ENCODE results near the gene METTL3.
A peak's percentile ranks its signal among the peaks of the same experiment; 100 is the strongest.

METTL3 gene

GRCh38 chr14:21501568-21501967 lies 9.6 kb downstream of the METTL3 start:
- no peak overlapping the region for H3K4me3 ChIP-seq (ENCODE audit: low read length)
- no peak overlapping the region for H2AK5ac ChIP-seq (ENCODE audit: low read length)
- WGBS (ENCODE audit: extremely low coverage, insufficient coverage, low lambda C conversion rate), result no CpG with 5 or more reads among the region's 5 CpGs
- H3K4ac ChIP-seq (ENCODE audit: low read depth, low read length), result no peak overlapping the region
- H2BK5ac ChIP-seq (ENCODE audit: low read length), result no peak overlapping the region
- no peak overlapping the region for H4K5ac ChIP-seq (ENCODE audit: low read length)
- H3K79me2 ChIP-seq (ENCODE audit: control insufficient read depth, insufficient read depth, low read length), result peaks cover 4% of the 10 kb centered on the region
- no peak overlapping the region for H3K9ac ChIP-seq (ENCODE audit: low read length)
- no peak overlapping the region for H3K4me2 ChIP-seq (ENCODE audit: low read length)
- no peak overlapping the region for H3K23ac ChIP-seq (ENCODE audit: low read length)
- no peaks in the 10 kb centered on the region for H3K27me3 ChIP-seq (ENCODE audit: insufficient read depth, low read length, poor library complexity)
- no peaks in the 10 kb centered on the region for H3K4me1 ChIP-seq (ENCODE audit: control insufficient read depth, low read depth, low read length)
- H3K18ac ChIP-seq (ENCODE audit: low read length), result no peak overlapping the region
- no peaks in the 10 kb centered on the region for H3K79me1 ChIP-seq (ENCODE audit: low read length)
- no peak for DNase-seq
- H2BK15ac ChIP-seq (replicated peaks; ENCODE audit: low read depth), result no peak overlapping the region
- no peak overlapping the region for H3K27ac ChIP-seq (ENCODE audit: low read depth, low read length)
- H3K56ac ChIP-seq (ENCODE audit: low read length), result no peak overlapping the region
- peaks cover 11% of the 10 kb centered on the region for H3K36me3 ChIP-seq (ENCODE audit: control insufficient read depth, insufficient read depth, low read length)
- no peak overlapping the region for H4K8ac ChIP-seq (ENCODE audit: low read depth, low read length)
- no peak overlapping the region for H2BK120ac ChIP-seq (ENCODE audit: low read depth, low read length)

GRCh38 chr14:21498540-21499526 lies 12.3 kb downstream of the METTL3 start:
- peak; percentile 81 for DNase-seq
- Histone ChIP-seq H3K56ac (ENCODE audit: low read length) (no peak overlapping the region), H2BK5ac (ENCODE audit: low read length) (no peak overlapping the region), H2AK5ac (ENCODE audit: low read length) (no peak overlapping the region), H3K27me3 (ENCODE audit: insufficient read depth, low read length, poor library complexity) (no peaks in the 10 kb centered on the region), H2BK15ac (replicated peaks; ENCODE audit: low read depth) (no peak overlapping the region), H4K5ac (ENCODE audit: low read length) (no peak overlapping the region), H3K18ac (ENCODE audit: low read length) (no peak overlapping the region), H3K4me2 (ENCODE audit: low read length) (no peak overlapping the region), H3K4me3 (ENCODE audit: low read length) (no peak overlapping the region), H2BK120ac (ENCODE audit: low read depth, low read length) (no peak overlapping the region), H3K36me3 (ENCODE audit: control insufficient read depth, insufficient read depth, low read length) (peaks cover 17% of the 10 kb centered on the region), H3K9ac (ENCODE audit: low read length) (no peak overlapping the region), H3K4me1 (ENCODE audit: control insufficient read depth, low read depth, low read length) (no peaks in the 10 kb centered on the region), H3K27ac (ENCODE audit: low read depth, low read length) (no peak overlapping the region), H3K4ac (ENCODE audit: low read depth, low read length) (no peak overlapping the region), H4K8ac (ENCODE audit: low read depth, low read length) (no peak overlapping the region), H3K23ac (ENCODE audit: low read length) (no peak overlapping the region), H3K79me2 (ENCODE audit: control insufficient read depth, insufficient read depth, low read length) (no peaks in the 10 kb centered on the region), H3K79me1 (ENCODE audit: low read length) (no peaks in the 10 kb centered on the region)
- no CpG with 5 or more reads among the region's 5 CpGs for WGBS (ENCODE audit: extremely low coverage, insufficient coverage, low lambda C conversion rate)

GRCh38 chr14:21496453-21496852 lies 14.7 kb downstream of the METTL3 start:
- Histone ChIP-seq H4K5ac (ENCODE audit: low read length) (no peak overlapping the region), H3K27me3 (ENCODE audit: insufficient read depth, low read length, poor library complexity) (no peaks in the 10 kb centered on the region), H3K4me1 (ENCODE audit: control insufficient read depth, low read depth, low read length) (no peaks in the 10 kb centered on the region), H3K79me1 (ENCODE audit: low read length) (no peaks in the 10 kb centered on the region), H3K4me3 (ENCODE audit: low read length) (no peak overlapping the region), H3K4ac (ENCODE audit: low read depth, low read length) (no peak overlapping the region), H3K9ac (ENCODE audit: low read length) (no peak overlapping the region), H3K4me2 (ENCODE audit: low read length) (no peak overlapping the region), H2AK5ac (ENCODE audit: low read length) (no peak overlapping the region), H3K36me3 (ENCODE audit: control insufficient read depth, insufficient read depth, low read length) (peaks cover 17% of the 10 kb centered on the region), H2BK5ac (ENCODE audit: low read length) (no peak overlapping the region), H2BK15ac (replicated peaks; ENCODE audit: low read depth) (no peak overlapping the region), H3K79me2 (ENCODE audit: control insufficient read depth, insufficient read depth, low read length) (no peaks in the 10 kb centered on the region), H3K18ac (ENCODE audit: low read length) (no peak overlapping the region), H3K23ac (ENCODE audit: low read length) (no peak overlapping the region), H3K27ac (ENCODE audit: low read depth, low read length) (no peak overlapping the region), H3K56ac (ENCODE audit: low read length) (no peak overlapping the region), H2BK120ac (ENCODE audit: low read depth, low read length) (no peak overlapping the region), H4K8ac (ENCODE audit: low read depth, low read length) (no peak overlapping the region)
- WGBS (ENCODE audit: extremely low coverage, insufficient coverage, low lambda C conversion rate), result no CpG with 5 or more reads among the region's 2 CpGs
- DNase-seq, result no peak

GRCh38 chr14:21494902-21495762 lies 16.0 kb downstream of the METTL3 start:
- no CpG with 5 or more reads among the region's 2 CpGs for WGBS (ENCODE audit: extremely low coverage, insufficient coverage, low lambda C conversion rate)
- H2BK15ac ChIP-seq (replicated peaks; ENCODE audit: low read depth), result no peak overlapping the region
- H3K79me1 ChIP-seq (ENCODE audit: low read length), result no peaks in the 10 kb centered on the region
- no peak overlapping the region for H3K56ac ChIP-seq (ENCODE audit: low read length)
- no peak overlapping the region for H3K4me2 ChIP-seq (ENCODE audit: low read length)
- DNase-seq, result peak; percentile 61
- no peak overlapping the region for H3K9ac ChIP-seq (ENCODE audit: low read length)
- no peak overlapping the region for H2AK5ac ChIP-seq (ENCODE audit: low read length)
- H3K18ac ChIP-seq (ENCODE audit: low read length), result no peak overlapping the region
- H3K4ac ChIP-seq (ENCODE audit: low read depth, low read length), result no peak overlapping the region
- H4K5ac ChIP-seq (ENCODE audit: low read length), result no peak overlapping the region
- H2BK5ac ChIP-seq (ENCODE audit: low read length), result no peak overlapping the region
- no peak overlapping the region for H3K23ac ChIP-seq (ENCODE audit: low read length)
- H3K4me1 ChIP-seq (ENCODE audit: control insufficient read depth, low read depth, low read length), result no peaks in the 10 kb centered on the region
- peaks cover 13% of the 10 kb centered on the region for H3K36me3 ChIP-seq (ENCODE audit: control insufficient read depth, insufficient read depth, low read length)
- no peaks in the 10 kb centered on the region for H3K27me3 ChIP-seq (ENCODE audit: insufficient read depth, low read length, poor library complexity)
- no peak overlapping the region for H3K4me3 ChIP-seq (ENCODE audit: low read length)
- no peak overlapping the region for H2BK120ac ChIP-seq (ENCODE audit: low read depth, low read length)
- no peaks in the 10 kb centered on the region for H3K79me2 ChIP-seq (ENCODE audit: control insufficient read depth, insufficient read depth, low read length)
- H3K27ac ChIP-seq (ENCODE audit: low read depth, low read length), result no peak overlapping the region
- H4K8ac ChIP-seq (ENCODE audit: low read depth, low read length), result no peak overlapping the region

- no CpG with 5 or more reads among the region's 1 CpG for WGBS (ENCODE audit: extremely low coverage, insufficient coverage, low lambda C conversion rate)
Observed at GRCh38 chr14:21486640-21487087, 24.5 kb downstream of the METTL3 start.

More at GRCh38 chr14:21486640-21487087, 24.5 kb downstream of the METTL3 start:
- Histone ChIP-seq H3K18ac (ENCODE audit: low read length) (no peak overlapping the region), H2BK120ac (ENCODE audit: low read depth, low read length) (no peak overlapping the region), H3K4me3 (ENCODE audit: low read length) (no peak overlapping the region), H4K8ac (ENCODE audit: low read depth, low read length) (no peak overlapping the region), H3K4me2 (ENCODE audit: low read length) (no peak overlapping the region), H3K27me3 (ENCODE audit: insufficient read depth, low read length, poor library complexity) (no peaks in the 10 kb centered on the region), H3K9ac (ENCODE audit: low read length) (no peak overlapping the region), H3K27ac (ENCODE audit: low read depth, low read length) (no peak overlapping the region), H3K79me2 (ENCODE audit: control insufficient read depth, insufficient read depth, low read length) (no peaks in the 10 kb centered on the region), H3K79me1 (ENCODE audit: low read length) (no peaks in the 10 kb centered on the region), H2AK5ac (ENCODE audit: low read length) (no peak overlapping the region), H3K36me3 (ENCODE audit: control insufficient read depth, insufficient read depth, low read length) (no peaks in the 10 kb centered on the region), H4K5ac (ENCODE audit: low read length) (no peak overlapping the region), H2BK15ac (replicated peaks; ENCODE audit: low read depth) (no peak overlapping the region), H3K23ac (ENCODE audit: low read length) (no peak overlapping the region), H3K56ac (ENCODE audit: low read length) (no peak overlapping the region), H3K4ac (ENCODE audit: low read depth, low read length) (no peak overlapping the region), H3K4me1 (ENCODE audit: control insufficient read depth, low read depth, low read length) (no peaks in the 10 kb centered on the region), H2BK5ac (ENCODE audit: low read length) (no peak overlapping the region)
- no peak for DNase-seq

Data from mesendoderm (in vitro differentiated cells).